GM11168 (cell line): ENCODE results near the gene RSPH1.

Source experiments
- in situ Hi-C: fragments of 300-500 bp; cut with MboI; formaldehyde crosslinking; loops from one replicate; pipeline ENCODE4 v1.12.0; 2022; ENCODE audit warnings: low sequenced_read_pairs; ENCODE audit not compliant: unreplicated experiment

Gene RSPH1

GRCh38 chr21:42532466-42533181, 36.6 kb upstream of the RSPH1 start:
- in situ Hi-C loops: no loop called here

- in situ Hi-C loops: no loop called here
These were observed 35.7 kb upstream of the RSPH1 start for GRCh38 chr21:42531771-42532170.

- in situ Hi-C loops: no loop called here
These were observed 34.1 kb upstream of the RSPH1 start for GRCh38 chr21:42530167-42530518.

- in situ Hi-C loops: no loop called here
These were observed 31.6 kb upstream of the RSPH1 start for GRCh38 chr21:42527489-42528158.

GRCh38 chr21:42527127-42527488, 31.1 kb upstream of the RSPH1 start:
- in situ Hi-C loops: no loop called here

- in situ Hi-C loops: no loop called here
These were observed 30.3 kb upstream of the RSPH1 start for GRCh38 chr21:42526379-42526727.

DNA sequence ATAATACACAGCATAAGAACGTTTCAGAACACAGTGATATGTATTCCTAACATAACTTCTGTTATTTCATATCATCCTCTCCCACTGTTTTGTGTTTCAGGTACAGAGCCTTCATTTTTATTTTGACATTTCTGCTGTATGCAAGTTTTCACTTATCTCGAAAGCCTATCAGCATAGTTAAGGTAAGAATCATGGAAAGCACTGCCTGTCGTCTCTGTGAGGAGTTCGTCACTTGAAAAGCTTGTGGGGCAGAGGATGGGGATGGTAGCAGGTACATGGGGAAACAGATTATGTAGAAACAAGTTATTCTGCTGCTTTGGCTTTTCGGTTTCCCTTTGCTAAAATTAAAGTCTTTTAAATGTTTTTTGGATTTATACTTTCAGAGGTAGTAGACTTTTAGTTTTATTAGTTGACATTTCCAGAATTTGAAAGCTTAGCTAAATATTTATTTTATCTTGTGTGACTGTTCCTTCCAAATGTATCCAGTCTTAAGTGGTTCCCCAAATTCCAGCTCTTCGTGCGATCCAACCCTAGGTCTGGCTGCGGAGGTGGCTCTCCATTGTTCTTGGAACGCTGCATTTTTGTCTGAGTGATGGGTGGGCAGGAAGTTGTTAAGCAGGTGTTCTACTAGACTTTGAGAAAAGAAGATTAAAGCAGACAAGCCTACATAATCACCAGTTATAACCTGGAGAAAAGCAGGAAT, 29.8 kb upstream of the RSPH1 start:
- in situ Hi-C loops: no loop called here

- in situ Hi-C loops: no loop called here
These were observed 29.1 kb upstream of the RSPH1 start for GRCh38 chr21:42525029-42525581.

DNA sequence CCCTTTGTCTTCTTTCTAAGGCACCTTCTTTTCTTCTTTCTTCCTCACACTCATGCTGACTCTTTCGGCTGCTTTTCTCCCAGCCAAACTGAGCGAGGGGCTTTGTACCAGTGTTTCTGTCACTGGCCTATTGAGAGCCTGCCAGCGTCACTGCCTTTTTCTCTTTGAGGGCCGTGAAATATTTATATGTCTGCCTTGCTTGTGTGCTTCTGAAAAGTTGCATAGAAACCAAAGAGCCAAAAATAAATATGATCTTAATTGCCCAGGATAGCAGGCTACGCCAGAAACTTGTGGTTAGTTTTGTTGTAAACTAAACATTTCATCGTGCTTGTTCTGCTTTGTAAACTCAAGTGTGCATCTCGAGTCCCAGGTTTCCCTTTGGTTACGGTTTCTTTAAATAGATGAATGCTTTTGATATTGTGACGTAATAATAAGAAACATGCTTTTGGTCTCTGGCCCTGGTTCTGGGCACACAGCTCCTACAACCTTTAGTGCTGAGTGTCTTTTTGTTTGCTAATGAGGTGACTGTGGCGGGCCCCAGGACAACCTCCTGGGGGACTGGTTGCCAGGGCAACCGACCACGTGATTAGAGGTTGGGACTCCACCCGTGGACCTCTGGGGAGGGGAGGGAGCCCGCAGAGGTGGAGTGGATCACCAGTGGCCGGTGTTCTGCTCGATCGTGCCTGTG, 28.5 kb upstream of the RSPH1 start:
- in situ Hi-C loops: no loop called here

DNA sequence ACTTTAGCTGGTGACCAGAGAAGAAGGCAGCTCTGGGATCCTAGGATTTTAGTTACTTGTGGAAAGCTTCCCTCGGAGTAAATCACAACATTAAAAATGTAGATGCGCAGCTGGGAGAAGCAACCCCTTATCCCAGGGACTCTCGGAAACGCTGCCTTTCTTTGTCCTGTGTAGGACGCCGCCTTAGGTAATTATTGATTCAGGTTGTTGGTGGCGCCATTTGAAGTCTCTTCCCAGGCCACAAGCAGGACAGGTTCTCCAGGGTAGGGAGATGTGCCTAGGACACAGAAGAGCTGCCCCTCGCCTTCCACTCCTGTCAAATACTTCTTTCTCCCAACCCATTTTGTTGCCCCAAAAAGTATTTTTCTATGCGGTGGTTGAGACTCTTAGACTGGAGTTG, 27.9 kb upstream of the RSPH1 start:
- in situ Hi-C loops: no loop called here

DNA sequence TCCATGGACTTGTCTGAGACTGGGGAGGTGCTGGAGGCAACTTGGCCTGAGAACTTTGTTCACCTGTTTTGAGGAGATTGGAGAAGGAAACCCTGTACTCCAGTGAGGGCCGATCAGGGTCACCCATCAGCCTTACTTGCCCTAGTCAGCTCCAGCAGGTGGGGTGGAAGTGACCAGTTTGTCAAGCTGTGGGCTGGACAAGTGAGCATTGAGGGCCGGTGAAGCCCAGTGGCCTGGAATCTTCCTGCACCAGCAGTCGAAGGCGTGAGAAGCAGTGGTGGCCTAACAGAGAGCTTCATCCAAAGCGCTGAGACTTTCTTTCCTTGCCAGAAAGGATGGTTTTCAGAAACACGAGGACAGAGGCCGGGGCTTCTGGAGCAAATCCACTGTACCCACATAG, 27.2 kb upstream of the RSPH1 start:
- in situ Hi-C loops: no loop called here

DNA sequence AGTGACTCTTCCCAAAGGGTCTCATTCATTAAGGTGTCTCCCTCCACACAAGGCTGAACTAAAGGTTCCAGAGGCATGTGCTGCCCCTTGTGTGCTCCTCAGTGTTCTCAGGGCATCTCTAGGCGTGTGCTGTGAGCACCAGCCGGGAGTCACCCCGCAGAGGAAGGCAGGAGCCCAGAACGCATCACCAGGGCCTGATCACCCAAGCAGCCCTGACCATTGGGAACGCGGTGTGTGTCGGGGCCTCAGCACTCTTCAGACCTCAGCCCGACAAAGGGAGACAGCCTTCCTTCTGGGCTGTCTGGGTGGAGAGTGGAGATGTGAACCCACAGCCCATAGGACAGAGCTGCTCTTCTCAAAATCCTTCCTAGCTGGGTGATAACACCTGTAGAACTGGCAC, 26.7 kb upstream of the RSPH1 start:
- in situ Hi-C loops: no loop called here

- in situ Hi-C loops: no loop called here
These were observed 26.2 kb upstream of the RSPH1 start for GRCh38 chr21:42522271-42522670.

DNA sequence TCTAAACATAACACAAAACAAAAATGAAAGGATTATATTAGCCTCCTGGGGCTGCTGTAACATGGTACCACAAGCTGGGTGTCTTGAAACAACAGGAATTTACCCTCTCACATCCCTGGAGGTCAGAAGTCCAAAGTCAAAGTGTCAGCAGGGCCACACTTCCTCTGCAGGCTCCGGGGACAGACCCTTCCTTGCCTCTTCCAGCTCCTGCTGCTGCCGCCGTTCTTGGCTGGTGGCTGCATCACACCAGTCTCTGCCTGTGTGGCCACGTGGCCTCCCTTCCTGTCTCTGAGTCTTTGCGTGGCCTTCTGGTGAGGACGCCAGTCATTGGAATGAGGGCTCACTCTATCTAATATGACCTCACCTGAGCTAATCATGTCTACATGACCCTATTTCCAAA, 25.8 kb upstream of the RSPH1 start:
- in situ Hi-C loops: no loop called here

GRCh38 chr21:42521384-42521783, 25.4 kb upstream of the RSPH1 start:
- in situ Hi-C loops: no loop called here

DNA sequence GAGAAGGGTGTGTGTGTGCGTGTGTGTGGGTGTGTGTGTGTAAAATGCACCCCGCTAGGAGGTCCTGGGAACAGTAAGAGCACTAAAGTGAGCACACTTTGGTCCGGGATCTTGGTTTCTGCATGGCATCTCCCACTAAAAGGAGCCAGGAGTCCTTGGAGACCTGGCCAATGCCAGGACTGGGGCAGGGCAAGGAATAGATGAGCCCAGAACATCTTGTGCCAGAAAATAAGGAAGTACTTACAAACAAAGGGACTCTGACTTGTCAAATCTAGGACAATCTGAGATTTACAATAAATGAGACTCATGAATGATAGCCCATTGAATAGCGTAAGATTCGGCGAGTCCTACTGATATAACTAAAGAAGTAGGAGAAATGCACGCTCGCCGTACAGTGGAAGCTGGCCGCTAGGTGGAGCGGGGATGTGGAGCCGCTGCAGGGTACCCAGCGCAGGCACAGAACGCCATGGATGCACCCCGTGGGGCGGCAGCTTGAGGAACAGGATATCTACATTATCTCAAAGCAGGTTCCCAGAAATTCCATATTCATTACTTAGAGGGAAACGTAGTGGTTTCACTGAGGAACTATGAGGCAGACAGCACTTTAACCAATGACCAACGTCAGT, 24.7 kb upstream of the RSPH1 start:
- in situ Hi-C loops: no loop called here

DNA sequence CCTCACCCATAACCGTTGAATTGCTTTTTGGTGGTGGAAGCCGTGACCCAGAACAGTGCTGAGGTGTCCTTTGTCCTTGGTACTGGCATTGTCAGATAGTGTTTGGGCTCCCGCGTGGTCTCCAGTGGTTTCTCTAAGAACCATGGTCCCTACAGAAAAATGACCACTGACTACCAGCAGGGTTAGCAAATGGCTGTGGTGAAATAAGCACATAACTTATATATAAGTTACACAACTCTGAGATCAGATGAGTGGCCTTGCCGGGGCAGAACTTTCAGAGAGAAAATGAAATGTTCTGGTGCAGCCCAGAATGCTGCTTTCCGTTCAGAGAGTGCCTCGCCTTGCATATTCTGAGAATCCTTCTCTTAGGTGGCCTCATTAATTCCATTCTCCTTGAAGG, 22.6 kb upstream of the RSPH1 start:
- in situ Hi-C loops: no loop called here

GRCh38 chr21:42518215-42518614, 22.2 kb upstream of the RSPH1 start:
- in situ Hi-C loops: no loop called here

DNA sequence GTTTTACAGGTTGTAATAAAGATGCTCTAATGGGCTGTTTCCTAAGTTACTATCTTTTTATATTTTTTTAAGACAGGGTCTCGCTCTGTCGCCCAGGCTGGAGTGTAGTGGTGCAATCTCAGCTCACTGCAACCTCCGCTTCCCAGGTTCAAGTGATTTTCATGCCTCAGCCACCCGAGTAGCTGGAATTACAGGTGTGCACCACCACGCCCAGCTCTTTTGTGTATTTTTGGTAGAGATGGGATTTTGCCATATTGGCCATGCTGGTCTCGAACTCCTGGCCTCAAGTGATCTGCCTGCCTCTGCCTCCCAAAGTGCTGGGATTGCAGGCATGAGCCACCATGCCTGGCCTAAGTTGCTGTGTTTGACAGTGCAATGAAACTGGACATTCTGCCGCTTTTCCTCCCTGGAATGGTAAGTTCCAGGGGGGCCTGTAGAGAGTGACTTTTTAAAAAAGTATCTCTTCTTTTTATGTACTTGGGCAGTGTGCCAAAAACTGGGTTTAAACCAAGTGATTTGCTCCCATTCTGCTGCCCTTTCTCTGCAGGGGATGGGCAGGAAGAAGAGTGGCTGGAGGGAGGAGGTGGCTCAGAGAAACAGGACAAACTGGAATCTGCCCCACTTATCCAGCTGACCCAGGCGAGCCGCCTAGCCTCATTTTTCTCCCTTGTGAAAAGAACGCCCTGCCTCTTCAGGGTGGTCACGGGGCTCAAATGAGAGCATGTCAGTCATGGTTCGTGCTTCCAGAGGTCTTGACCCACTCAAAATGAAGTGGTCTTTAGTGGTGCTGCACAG, 19.9 kb upstream of the RSPH1 start:
- in situ Hi-C loops: no loop called here

GRCh38 chr21:42514883-42515228, 18.8 kb upstream of the RSPH1 start:
- in situ Hi-C loops: no loop called here
